Measurements from ENCODE around the gene CDON. TPM values are rescaled to one million over a fixed set of nuclear protein-coding genes. Genes with fewer than 3 reads are reported as not detected.

The CDON gene
- total RNA-seq = 1 to 10 TPM; 1.8 to 3.2 TPM

- Mint-ChIP-seq H3K4me1 (peaks cover 5% of the 10 kb centered on the region), H3K27me3 (peaks cover 12% of the 10 kb centered on the region), H3K9me3 (ENCODE audit: low read depth) (no peaks in the 10 kb centered on the region), H3K4me3 (peak within 1 kb of the TSS; percentile 74), H3K27ac (peak within 1 kb of the TSS; percentile 94), H3K36me3 (ENCODE audit: low read depth) (no peaks in the 10 kb centered on the region)
- DNase-seq = peak; percentile 95
- intact Hi-C loops (cut with DNase I, micrococcal nuclease) = loop anchor here (1.0 to 10.0 kb wide), 15 partner anchors 21 to 1108 kb away; partner anchors contain the start of genes FAM118B (in 2 of the 2), HYLS1 (in 2 of the 2), RPUSD4 (in 2 of the 2) and CCDC15 (in 1 of the 2)
- peak; percentile 97 for ATAC-seq
- CTCF ChIA-PET = interaction anchor here (0.6 to 1.2 kb wide), 3 partner anchors 11 to 418 kb away, joined by 3 to 4 read pairs (median 3); no protein-coding TSS in a partner anchor
- POLR2A ChIA-PET = interaction anchor here (0.6 kb wide), 1 partner anchor 21 kb away, joined by 5 read pairs; no protein-coding TSS in a partner anchor
Measured at GRCh38 chr11:126062679-126063506, at the start of gene CDON. CDON (minus strand) TSS chr11:126062866; CDS start chr11:126023476, 39,390 bp downstream.

GRCh38 chr11:126111458-126112116, 48.9 kb upstream of the CDON start:
- intact Hi-C loops (cut with DNase I, micrococcal nuclease) = loop anchor here in 1 of 2 experiments (10.0 kb wide), 1 partner anchor 187 kb away; no protein-coding TSS in a partner anchor
- H3K9me3 Mint-ChIP-seq (ENCODE audit: low read depth) = no peaks in the 10 kb centered on the region
- ChIA-PET CTCF (no interaction called here), POLR2A (no interaction called here)
- H3K36me3 Mint-ChIP-seq (ENCODE audit: low read depth) = no peaks in the 10 kb centered on the region
- peaks cover 5% of the 10 kb centered on the region for H3K4me1 Mint-ChIP-seq
- no peak for ATAC-seq
- DNase-seq = no peak
- no peaks in the 10 kb centered on the region for H3K27me3 Mint-ChIP-seq
- no peak overlapping the region for H3K27ac Mint-ChIP-seq
- H3K4me3 Mint-ChIP-seq = no peak overlapping the region

GRCh38 chr11:126109941-126110731, 47.5 kb upstream of the CDON start:
- CTCF ChIA-PET = interaction anchor here (1.0 kb wide), 1 partner anchor 23 kb away, joined by 3 read pairs; no protein-coding TSS in a partner anchor
- H3K4me3 Mint-ChIP-seq = no peak overlapping the region
- ATAC-seq = peak; percentile 95
- H3K4me1 Mint-ChIP-seq = peaks cover 5% of the 10 kb centered on the region
- POLR2A ChIA-PET = no interaction called here
- DNase-seq = peak; percentile 28
- no peaks in the 10 kb centered on the region for H3K36me3 Mint-ChIP-seq (ENCODE audit: low read depth)
- no peak overlapping the region for H3K27ac Mint-ChIP-seq
- intact Hi-C loops (cut with DNase I, micrococcal nuclease) = loop anchor here in 1 of 2 experiments (10.0 kb wide), 1 partner anchor 185 kb away; no protein-coding TSS in a partner anchor
- H3K9me3 Mint-ChIP-seq (ENCODE audit: low read depth) = no peaks in the 10 kb centered on the region
- H3K27me3 Mint-ChIP-seq = no peaks in the 10 kb centered on the region

DNA sequence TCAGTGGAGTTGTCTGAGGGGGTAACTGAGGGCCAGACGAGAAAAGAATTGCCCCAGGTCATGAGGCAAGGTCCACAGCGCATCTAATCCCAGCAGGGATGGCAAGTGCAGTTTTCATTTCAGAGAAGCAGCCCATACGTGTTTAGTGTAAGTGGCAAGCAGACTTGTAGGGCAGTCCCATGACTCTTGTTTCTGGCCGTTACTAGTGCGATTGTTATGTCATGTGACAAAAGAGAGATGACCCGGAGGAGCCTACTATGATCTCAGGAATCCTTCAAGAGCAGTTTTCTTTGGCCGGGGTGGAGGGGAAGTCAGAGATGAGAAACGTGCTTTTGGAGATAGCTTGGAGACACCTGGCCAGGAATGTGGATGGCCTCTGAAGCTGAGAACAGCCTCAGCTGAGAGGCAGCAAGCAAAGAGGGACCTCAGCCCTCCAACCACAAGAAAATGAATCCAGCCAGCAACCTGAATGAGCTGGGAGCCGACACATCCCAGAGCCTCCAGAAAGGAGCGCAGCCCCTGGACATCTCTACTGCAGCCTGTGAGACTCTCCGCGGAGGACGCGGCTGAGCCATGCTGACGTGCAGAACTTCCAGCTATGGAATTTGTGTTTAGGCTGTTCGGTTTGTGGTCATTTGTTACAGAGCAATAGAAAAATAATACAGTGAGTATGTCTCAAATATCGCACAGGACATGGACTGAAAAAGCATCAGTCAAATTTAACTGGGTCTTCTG, 44.1 kb upstream of the CDON start:
- DNase-seq (no peak), ATAC-seq (no peak)
- Mint-ChIP-seq H3K4me3 (no peak overlapping the region), H3K27me3 (no peaks in the 10 kb centered on the region), H3K9me3 (ENCODE audit: low read depth) (no peaks in the 10 kb centered on the region), H3K4me1 (peaks cover 5% of the 10 kb centered on the region), H3K27ac (no peak overlapping the region), H3K36me3 (ENCODE audit: low read depth) (no peaks in the 10 kb centered on the region)
- ChIA-PET CTCF (no interaction called here), POLR2A (no interaction called here)
- intact Hi-C loops (cut with DNase I, micrococcal nuclease) = no loop called here

DNA sequence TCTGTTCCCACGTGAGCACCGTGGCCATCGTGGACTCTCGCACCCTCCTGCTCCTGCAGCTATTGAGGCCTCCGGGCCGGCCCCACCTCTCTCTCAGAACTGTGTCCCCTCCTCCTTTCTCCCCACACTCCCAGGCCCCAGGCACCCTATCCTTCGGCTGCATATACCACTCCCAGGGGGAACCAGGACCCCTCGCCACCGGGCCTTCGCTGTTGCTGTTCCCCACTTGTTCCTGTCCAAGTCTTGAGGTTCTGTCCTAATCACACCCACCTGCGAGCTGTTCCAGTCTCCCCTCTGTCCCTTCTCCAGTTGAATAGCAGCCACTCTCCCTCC, 43.0 kb upstream of the CDON start:
- POLR2A ChIA-PET = no interaction called here
- no peaks in the 10 kb centered on the region for H3K27me3 Mint-ChIP-seq
- ATAC-seq (no peak), DNase-seq (no peak)
- H3K36me3 Mint-ChIP-seq (ENCODE audit: low read depth) = no peaks in the 10 kb centered on the region
- intact Hi-C loops (cut with DNase I, micrococcal nuclease) = no loop called here
- H3K4me1 Mint-ChIP-seq = peaks cover 5% of the 10 kb centered on the region
- no peaks in the 10 kb centered on the region for H3K9me3 Mint-ChIP-seq (ENCODE audit: low read depth)
- H3K4me3 Mint-ChIP-seq = no peak overlapping the region
- no peak overlapping the region for H3K27ac Mint-ChIP-seq
- CTCF ChIA-PET = interaction anchor here (0.6 kb wide), 1 partner anchor 181 kb away, joined by 4 read pairs; no protein-coding TSS in a partner anchor

DNA sequence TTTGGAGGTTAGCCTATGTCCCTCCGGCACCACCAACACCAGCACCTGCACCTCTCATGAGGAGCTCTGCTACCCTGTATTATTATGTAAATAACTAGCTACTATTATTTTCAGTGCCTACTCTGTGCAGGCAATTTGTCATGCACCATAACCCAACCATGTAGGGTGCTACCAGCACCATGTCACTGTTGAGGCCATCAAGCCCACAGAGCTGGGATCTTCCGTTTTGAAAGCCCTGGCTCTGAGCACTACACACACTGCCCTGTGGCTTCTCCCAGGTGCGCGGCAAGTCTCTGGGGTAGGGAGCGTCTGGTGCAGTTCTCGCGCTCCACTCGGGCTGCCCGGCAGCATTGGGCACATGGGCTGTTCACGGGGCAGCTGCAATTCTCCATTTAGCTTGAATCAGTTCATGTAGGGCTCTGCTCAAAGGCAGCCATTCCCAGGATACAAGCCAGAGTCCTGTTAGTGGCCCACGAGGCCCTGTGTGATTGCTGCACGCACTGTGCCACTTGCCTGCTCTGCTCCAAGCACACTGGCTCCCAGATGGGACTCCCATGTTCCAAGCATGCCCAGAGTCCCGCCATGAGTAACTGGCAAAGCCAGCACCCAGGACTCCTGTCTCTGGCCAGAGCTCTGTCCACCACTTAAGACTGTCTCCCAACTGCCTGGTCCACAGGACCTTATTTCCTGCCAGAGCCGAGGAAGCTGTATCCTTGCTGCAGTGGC, 42.5 kb upstream of the CDON start:
- intact Hi-C loops (cut with DNase I, micrococcal nuclease) = no loop called here

DNA sequence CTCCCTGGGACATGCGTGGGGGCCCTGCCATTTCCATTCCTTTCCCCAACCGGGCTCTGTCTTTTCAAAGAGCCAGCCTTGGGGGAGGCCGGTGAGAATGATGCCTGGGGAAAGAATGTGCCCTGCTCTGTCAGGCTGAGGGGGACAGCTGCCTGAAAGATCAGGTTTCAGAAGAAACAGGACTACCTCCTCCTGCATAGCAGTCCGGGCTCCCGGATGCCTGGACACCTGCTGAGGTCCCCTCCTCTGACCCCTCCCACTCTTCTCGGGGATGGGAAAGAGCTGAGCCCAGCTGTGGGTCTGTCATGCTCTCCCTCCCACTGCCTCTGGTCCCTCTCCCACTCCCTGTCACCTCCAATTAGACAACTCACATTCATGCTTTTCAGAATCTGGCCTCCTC, 41.8 kb upstream of the CDON start:
- Mint-ChIP-seq H3K4me1 (no peaks in the 10 kb centered on the region), H3K9me3 (ENCODE audit: low read depth) (no peaks in the 10 kb centered on the region), H3K4me3 (no peak overlapping the region), H3K36me3 (ENCODE audit: low read depth) (no peaks in the 10 kb centered on the region), H3K27me3 (no peaks in the 10 kb centered on the region), H3K27ac (no peak overlapping the region)
- intact Hi-C loops (cut with DNase I, micrococcal nuclease) = no loop called here
- ATAC-seq (no peak), DNase-seq (no peak)
- CTCF ChIA-PET = interaction anchor here (0.8 to 1.0 kb wide), 2 partner anchors 19 to 50 kb away, joined by 3 read pairs; no protein-coding TSS in a partner anchor
- POLR2A ChIA-PET = no interaction called here

More for the DNA sequence above, 42.5 kb upstream of the CDON start:
- no peaks in the 10 kb centered on the region for H3K36me3 Mint-ChIP-seq (ENCODE audit: low read depth)
- H3K4me3 Mint-ChIP-seq = no peak overlapping the region
- peaks cover 3% of the 10 kb centered on the region for H3K4me1 Mint-ChIP-seq
- POLR2A ChIA-PET = no interaction called here
- H3K27me3 Mint-ChIP-seq = no peaks in the 10 kb centered on the region
- no peak for ATAC-seq
- no peak overlapping the region for H3K27ac Mint-ChIP-seq
- CTCF ChIA-PET = interaction anchor here (0.6 to 1.0 kb wide), 2 partner anchors 18 to 180 kb away, joined by 3 to 4 read pairs; no protein-coding TSS in a partner anchor
- H3K9me3 Mint-ChIP-seq (ENCODE audit: low read depth) = no peaks in the 10 kb centered on the region
- no peak for DNase-seq

- no peaks in the 10 kb centered on the region for H3K4me1 Mint-ChIP-seq
Measured at GRCh38 chr11:126103150-126103549, 40.5 kb upstream of the CDON start.

DNA sequence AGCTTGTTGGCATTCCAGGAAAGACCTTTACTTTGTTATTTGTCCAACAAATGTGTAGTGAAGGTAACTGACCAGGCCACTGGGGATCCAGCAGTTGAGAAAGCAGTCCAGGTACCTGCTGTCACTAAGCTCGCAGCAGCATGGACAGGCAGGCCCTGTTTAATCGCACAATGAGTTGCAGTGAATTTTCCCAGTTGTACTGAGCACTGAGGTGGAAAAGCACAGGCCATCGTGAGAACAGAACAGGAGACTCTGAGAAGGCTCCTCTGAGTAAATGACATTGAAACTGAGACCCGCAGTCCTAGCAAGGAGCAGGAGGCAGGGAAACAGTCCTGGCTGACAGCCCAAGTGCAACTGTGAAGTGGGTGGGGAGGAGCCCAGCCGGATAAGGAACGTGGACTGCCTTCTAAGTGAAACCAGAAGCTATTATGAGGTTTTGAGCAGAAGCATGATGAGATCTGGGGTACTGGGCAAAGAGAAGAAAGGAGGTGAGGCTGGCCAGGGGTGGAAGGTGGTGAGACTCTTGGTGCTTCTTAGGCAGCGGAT, 39.8 kb upstream of the CDON start:
- ATAC-seq = no peak
- H3K36me3 Mint-ChIP-seq (ENCODE audit: low read depth) = no peaks in the 10 kb centered on the region
- ChIA-PET POLR2A (no interaction called here), CTCF (no interaction called here)
- intact Hi-C loops (cut with DNase I, micrococcal nuclease) = no loop called here
- no peaks in the 10 kb centered on the region for H3K9me3 Mint-ChIP-seq (ENCODE audit: low read depth)
- H3K27ac Mint-ChIP-seq = no peak overlapping the region
- H3K4me1 Mint-ChIP-seq = no peaks in the 10 kb centered on the region
- H3K27me3 Mint-ChIP-seq = peaks cover 2% of the 10 kb centered on the region
- DNase-seq = no peak
- H3K4me3 Mint-ChIP-seq = no peak overlapping the region

More at GRCh38 chr11:126103150-126103549, 40.5 kb upstream of the CDON start:
- ATAC-seq (no peak), DNase-seq (no peak)
- Mint-ChIP-seq H3K27ac (no peak overlapping the region), H3K36me3 (ENCODE audit: low read depth) (no peaks in the 10 kb centered on the region), H3K4me3 (no peak overlapping the region), H3K9me3 (ENCODE audit: low read depth) (no peaks in the 10 kb centered on the region), H3K27me3 (no peaks in the 10 kb centered on the region)
- intact Hi-C loops (cut with DNase I, micrococcal nuclease) = no loop called here
- CTCF ChIA-PET = no interaction called here
- POLR2A ChIA-PET = interaction anchor here (0.6 kb wide), 1 partner anchor 320 kb away, joined by 3 read pairs; no protein-coding TSS in a partner anchor

GRCh38 chr11:126101930-126102283, 39.2 kb upstream of the CDON start:
- CTCF ChIA-PET = interaction anchor here (0.6 to 0.9 kb wide), 3 partner anchors 17 to 317 kb away, joined by 3 to 4 read pairs (median 3); no protein-coding TSS in a partner anchor
- ATAC-seq = no peak
- no peak overlapping the region for H3K27ac Mint-ChIP-seq
- no peaks in the 10 kb centered on the region for H3K4me1 Mint-ChIP-seq
- intact Hi-C loops (cut with DNase I, micrococcal nuclease) = no loop called here
- H3K36me3 Mint-ChIP-seq (ENCODE audit: low read depth) = no peaks in the 10 kb centered on the region
- DNase-seq = no peak
- H3K4me3 Mint-ChIP-seq = no peak overlapping the region
- peaks cover 2% of the 10 kb centered on the region for H3K27me3 Mint-ChIP-seq
- H3K9me3 Mint-ChIP-seq (ENCODE audit: low read depth) = no peaks in the 10 kb centered on the region
- POLR2A ChIA-PET = no interaction called here
